HepG2 (cell line): ENCODE measurements around the gene VWA1. TPM values are rescaled to one million over a fixed set of nuclear protein-coding genes. Genes with fewer than 3 reads are reported as not detected.

Experiments used
- CBX1 ChIP-seq: IDR thresholded peaks from one replicate; pipeline ENCODE4 v1.6.1; 2016; ENCODE audit warnings: antibody characterized with exemption, low read depth
- DPF2 ChIP-seq: sonication (generic); formaldehyde crosslinking; IDR thresholded peaks from 2 replicates; pipeline ENCODE4 v1.4.0; 2020; ENCODE audit warnings: mild to moderate bottlenecking, low read depth, missing genetic modification reagents, borderline replicate concordance
- DR1 ChIP-seq: sonication (generic); formaldehyde crosslinking; IDR thresholded peaks from 2 replicates; pipeline ENCODE4 v1.8.0; 2021; ENCODE audit warnings: mild to moderate bottlenecking, missing genetic modification reagents, inconsistent platforms
- NFYB ChIP-seq: sonication (generic); formaldehyde crosslinking; IDR thresholded peaks from 2 replicates; pipeline ENCODE4 v1.4.0; 2020; ENCODE audit warnings: missing genetic modification reagents
- RCOR2 ChIP-seq: IDR thresholded peaks from 2 replicates; pipeline ENCODE4 v1.6.1; 2016; ENCODE audit warnings: missing biosample characterization, missing genetic modification reagents
- SIX1 ChIP-seq: sonication (generic); formaldehyde crosslinking; IDR thresholded peaks from 2 replicates; pipeline ENCODE4 v1.4.0; 2020; ENCODE audit warnings: missing genetic modification reagents, borderline replicate concordance
- ZBTB7A ChIP-seq: sonication (generic); formaldehyde crosslinking; IDR thresholded peaks from 2 replicates; pipeline ENCODE4 v1.8.0; 2022; ENCODE audit warnings: mild to moderate bottlenecking, missing genetic modification reagents
- ZFP82 ChIP-seq: sonication (generic); formaldehyde crosslinking; IDR thresholded peaks from 2 replicates; pipeline ENCODE4 v1.5.1; 2020; ENCODE audit warnings: mild to moderate bottlenecking, missing genetic modification reagents, borderline replicate concordance
- ZNF431 ChIP-seq: sonication (generic); formaldehyde crosslinking; IDR thresholded peaks from 2 replicates; pipeline ENCODE4 v1.9.0; 2022; ENCODE audit warnings: missing genetic modification reagents, low read depth, mild to moderate bottlenecking, borderline replicate concordance
- ZNF569 ChIP-seq: sonication (generic); formaldehyde crosslinking; IDR thresholded peaks from 2 replicates; pipeline ENCODE4 v1.5.0; 2020; ENCODE audit warnings: mild to moderate bottlenecking, missing genetic modification reagents, moderate library complexity, borderline replicate concordance
- ZNF773 ChIP-seq: sonication (generic); formaldehyde crosslinking; IDR thresholded peaks from 2 replicates; pipeline ENCODE4 v1.4.0; 2020; ENCODE audit warnings: missing genetic modification reagents, borderline replicate concordance
- polyA plus RNA-seq, 8 experiments: library from polyadenylated mRNA; depleted of rRNA in 3 of 8; stranded (reverse) in 7 of 8; unstranded in 1 of 8; fragments of >200 nt; fragmentation: Illumina TruSeq in 4 of 8; extraction: Trizol in 4 of 8; gene quantifications; 2 replicates each; pipeline versions ENCODE4 v1.2.1 to v1.2.3, GENCODE V29; 2011 to 2016; ENCODE audit warnings: low read depth in 4 of 8, missing spikeins in 1 of 8, mixed read lengths in 1 of 8; ENCODE audit not compliant: insufficient read depth in 1 of 8
- total RNA-seq, 5 experiments: library from RNA; depleted of rRNA; stranded (reverse); fragments of >200 nt; fragmentation: Illumina TruSeq; extraction: Trizol; gene quantifications; 2 replicates each; pipeline ENCODE4 v1.2.3, GENCODE V29; 2016; ENCODE audit warnings: low read depth in 1 of 5
- TF ChIP-seq, protein P1 (sequence below): sonication (generic); formaldehyde crosslinking; IDR thresholded peaks from 2 replicates; pipeline ENCODE4 v1.4.0; 2020; ENCODE audit warnings: mild to moderate bottlenecking, missing genetic modification reagents
- TF ChIP-seq, protein P2 (sequence below), 2 experiments: fragments of 450-650 bp in 1 of 2; sonication (generic) in 1 of 2; formaldehyde crosslinking; IDR thresholded peaks; 2 replicates each; pipeline versions ENCODE4 v1.5.0 to v1.8.0; 2020 to 2022; ENCODE audit warnings: mild to moderate bottlenecking in 1 of 2, missing genetic modification reagents in 1 of 2
- TF ChIP-seq, protein P3 (sequence below): sonication (generic); formaldehyde crosslinking; IDR thresholded peaks from 2 replicates; pipeline ENCODE4 v1.4.0; 2020; ENCODE audit warnings: mild to moderate bottlenecking, missing genetic modification reagents, borderline replicate concordance
- TF ChIP-seq, protein P4 (sequence below): sonication (generic); formaldehyde crosslinking; IDR thresholded peaks from 2 replicates; pipeline ENCODE4 v1.4.0; 2020; ENCODE audit warnings: missing genetic modification reagents, mild to moderate bottlenecking, borderline replicate concordance

VWA1 gene
- total and polyA plus RNA-seq, 2 of the 13 experiments (the other 11 are each of a cell fraction or from before 2014, with no cell fraction given): 40.9 to 57.5 TPM

DNA sequence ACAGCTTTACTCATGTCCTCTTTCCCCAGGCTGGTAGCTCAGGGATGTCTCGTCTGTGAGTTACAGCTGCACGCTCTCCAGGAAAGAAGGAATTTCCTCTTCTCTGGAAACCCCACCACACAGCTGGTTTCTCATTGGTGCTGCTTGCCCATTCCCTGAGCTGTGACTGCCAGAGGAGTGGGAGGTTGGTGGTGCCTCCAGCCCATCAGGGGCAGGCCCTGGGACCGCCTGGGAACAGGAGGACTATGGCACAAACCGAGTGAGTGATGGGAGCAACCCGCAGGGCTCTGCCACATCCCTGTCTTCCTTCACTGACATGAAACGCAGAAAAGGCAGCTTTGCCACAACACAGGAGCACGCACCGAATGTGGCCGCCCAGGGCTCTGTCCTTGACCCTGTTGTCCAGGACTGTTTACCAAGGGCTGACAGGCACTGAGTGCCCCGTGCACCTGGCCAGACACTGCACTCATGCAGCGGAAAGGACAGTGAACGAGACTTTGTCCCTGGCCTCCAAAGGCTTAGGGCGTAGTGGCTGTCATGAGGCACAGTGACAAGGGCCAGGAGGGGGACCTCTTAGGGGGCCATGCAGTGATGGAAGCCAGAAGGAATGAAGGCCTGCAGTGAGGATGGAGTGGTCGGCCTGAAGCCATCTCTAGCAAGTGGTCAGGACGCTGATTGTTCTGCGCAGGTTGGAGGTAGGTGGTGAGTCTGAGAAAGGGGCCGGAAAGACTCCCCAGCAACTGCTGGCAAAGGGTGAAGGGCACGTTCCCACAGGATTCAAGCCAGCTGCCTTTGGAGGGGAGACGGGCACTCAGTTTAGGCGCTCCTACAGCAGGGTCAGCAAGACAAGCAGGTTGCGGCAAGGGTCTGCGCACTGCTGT lies 34.7 kb upstream of the VWA1 start (continued):
- TF ChIP-seq, protein P1, sequence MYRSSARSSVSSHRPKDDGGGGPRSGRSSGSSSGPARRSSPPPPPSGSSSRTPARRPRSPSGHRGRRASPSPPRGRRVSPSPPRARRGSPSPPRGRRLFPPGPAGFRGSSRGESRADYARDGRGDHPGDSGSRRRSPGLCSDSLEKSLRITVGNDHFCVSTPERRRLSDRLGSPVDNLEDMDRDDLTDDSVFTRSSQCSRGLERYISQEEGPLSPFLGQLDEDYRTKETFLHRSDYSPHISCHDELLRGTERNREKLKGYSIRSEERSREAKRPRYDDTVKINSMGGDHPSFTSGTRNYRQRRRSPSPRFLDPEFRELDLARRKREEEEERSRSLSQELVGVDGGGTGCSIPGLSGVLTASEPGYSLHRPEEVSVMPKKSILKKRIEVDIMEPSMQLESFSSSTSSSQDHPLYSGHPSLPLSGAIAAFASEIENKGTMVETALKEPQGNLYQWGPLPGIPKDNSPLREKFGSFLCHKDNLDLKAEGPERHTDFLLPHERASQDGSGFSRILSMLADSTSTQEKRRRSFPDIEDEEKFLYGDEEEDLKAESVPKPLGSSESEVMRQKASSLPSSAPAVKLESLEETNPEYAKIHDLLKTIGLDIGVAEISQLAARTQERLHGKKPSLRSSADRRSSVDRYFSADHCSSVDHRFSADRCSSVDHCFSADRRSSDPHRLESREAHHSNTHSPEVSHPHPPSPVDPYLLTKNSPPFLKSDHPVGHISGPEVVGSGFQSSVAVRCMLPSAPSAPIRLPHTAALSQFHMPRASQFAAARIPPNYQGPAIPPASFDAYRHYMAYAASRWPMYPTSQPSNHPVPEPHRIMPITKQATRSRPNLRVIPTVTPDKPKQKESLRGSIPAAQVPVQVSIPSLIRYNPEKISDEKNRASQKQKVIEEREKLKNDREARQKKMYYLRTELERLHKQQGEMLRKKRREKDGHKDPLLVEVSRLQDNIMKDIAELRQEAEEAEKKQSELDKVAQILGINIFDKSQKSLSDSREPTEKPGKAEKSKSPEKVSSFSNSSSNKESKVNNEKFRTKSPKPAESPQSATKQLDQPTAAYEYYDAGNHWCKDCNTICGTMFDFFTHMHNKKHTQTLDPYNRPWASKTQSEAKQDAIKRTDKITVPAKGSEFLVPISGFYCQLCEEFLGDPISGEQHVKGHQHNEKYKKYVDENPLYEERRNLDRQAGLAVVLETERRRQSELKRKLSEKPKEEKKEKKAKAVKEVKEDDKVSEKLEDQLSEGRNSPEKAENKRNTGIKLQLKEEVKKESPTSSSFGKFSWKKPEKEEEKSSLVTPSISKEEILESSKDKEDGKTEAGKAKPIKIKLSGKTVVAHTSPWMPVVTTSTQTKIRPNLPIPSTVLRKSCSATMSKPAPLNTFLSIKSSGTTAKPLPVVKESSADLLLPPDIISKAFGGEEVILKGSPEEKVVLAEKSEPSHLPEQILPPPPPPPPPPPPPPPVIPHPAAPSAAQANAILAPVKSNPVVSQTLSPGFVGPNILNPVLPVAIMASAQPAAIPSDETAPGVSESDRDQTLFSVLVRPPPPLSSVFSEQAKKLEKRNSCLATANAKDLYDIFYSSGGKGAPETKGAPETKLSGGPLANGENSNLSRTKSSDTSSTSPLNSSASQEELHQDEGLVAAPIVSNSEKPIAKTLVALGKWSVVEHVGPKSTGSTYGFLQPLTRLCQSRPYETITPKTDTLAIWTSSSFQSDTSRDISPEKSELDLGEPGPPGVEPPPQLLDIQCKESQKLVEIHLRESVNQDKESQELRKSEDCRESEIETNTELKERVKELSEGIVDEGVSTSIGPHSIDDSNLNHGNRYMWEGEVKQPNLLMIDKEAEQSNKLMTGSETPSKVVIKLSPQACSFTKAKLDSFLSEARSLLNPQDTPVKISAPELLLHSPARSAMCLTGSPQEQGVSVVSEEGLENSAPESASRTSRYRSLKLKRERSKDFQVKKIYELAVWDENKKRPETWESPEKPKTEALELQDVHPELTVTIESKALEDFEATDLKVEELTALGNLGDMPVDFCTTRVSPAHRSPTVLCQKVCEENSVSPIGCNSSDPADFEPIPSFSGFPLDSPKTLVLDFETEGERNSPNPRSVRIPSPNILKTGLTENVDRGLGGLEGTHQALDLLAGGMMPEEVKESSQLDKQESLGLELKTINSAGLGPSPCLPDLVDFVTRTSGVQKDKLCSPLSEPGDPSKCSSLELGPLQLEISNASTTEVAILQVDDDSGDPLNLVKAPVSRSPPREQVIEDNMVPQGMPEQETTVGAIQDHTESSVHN (CRISPR knock-in tag): peak; percentile 81
- no peak for TF ChIP-seq ZNF569 (CRISPR knock-in tag)
- 0 out of 2 replicates have a peak, but pooled peaks have one; percentile 35 for TF ChIP-seq ZNF773 (CRISPR knock-in tag)
- TF ChIP-seq, protein P2, sequence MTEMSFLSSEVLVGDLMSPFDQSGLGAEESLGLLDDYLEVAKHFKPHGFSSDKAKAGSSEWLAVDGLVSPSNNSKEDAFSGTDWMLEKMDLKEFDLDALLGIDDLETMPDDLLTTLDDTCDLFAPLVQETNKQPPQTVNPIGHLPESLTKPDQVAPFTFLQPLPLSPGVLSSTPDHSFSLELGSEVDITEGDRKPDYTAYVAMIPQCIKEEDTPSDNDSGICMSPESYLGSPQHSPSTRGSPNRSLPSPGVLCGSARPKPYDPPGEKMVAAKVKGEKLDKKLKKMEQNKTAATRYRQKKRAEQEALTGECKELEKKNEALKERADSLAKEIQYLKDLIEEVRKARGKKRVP (CRISPR knock-in tag; IDR thresholded peaks at IDR 0.05): peak in 1 of 2 experiments; percentile 54; a peak in 1 of 4 replicates
- peak; percentile 98 for TF ChIP-seq ZNF431 (CRISPR knock-in tag)
- TF ChIP-seq RCOR2 (CRISPR knock-in tag): peak; percentile 73; the same call in 1 of the 2 replicates
- TF ChIP-seq CBX1: peak; percentile 71
- TF ChIP-seq, protein P3, sequence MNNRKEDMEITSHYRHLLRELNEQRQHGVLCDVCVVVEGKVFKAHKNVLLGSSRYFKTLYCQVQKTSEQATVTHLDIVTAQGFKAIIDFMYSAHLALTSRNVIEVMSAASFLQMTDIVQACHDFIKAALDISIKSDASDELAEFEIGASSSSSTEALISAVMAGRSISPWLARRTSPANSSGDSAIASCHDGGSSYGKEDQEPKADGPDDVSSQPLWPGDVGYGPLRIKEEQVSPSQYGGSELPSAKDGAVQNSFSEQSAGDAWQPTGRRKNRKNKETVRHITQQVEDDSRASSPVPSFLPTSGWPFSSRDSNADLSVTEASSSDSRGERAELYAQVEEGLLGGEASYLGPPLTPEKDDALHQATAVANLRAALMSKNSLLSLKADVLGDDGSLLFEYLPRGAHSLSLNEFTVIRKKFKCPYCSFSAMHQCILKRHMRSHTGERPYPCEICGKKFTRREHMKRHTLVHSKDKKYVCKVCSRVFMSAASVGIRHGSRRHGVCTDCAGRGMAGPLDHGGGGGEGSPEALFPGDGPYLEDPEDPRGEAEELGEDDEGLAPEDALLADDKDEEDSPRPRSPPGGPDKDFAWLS (CRISPR knock-in tag): no peak; the same call in 1 of the 2 replicates
- no peak for TF ChIP-seq DR1 (CRISPR knock-in tag)
- peak; percentile 93 for TF ChIP-seq ZBTB7A (CRISPR knock-in tag)
- TF ChIP-seq, protein P4, sequence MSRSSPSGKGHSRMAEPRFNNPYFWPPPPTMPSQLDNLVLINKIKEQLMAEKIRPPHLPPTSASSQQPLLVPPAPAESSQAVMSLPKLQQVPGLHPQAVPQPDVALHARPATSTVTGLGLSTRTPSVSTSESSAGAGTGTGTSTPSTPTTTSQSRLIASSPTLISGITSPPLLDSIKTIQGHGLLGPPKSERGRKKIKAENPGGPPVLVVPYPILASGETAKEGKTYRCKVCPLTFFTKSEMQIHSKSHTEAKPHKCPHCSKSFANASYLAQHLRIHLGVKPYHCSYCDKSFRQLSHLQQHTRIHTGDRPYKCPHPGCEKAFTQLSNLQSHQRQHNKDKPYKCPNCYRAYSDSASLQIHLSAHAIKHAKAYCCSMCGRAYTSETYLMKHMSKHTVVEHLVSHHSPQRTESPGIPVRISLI: peak; percentile 67; the same call in 1 of the 2 replicates
- TF ChIP-seq SIX1: no peak
- TF ChIP-seq ZFP82 (CRISPR knock-in tag): no peak
- peak; percentile 88 for TF ChIP-seq DPF2
- peak; percentile 38 for TF ChIP-seq NFYB (CRISPR knock-in tag)
